A673 (cell line): ENCODE measurements around the gene RSPH6A. TPM values are rescaled to one million over a fixed set of nuclear protein-coding genes. Genes with fewer than 3 reads are reported as not detected.

Source experiments
- BruUV-seq: library from RNA; stranded (reverse); fragments of 400-500 nt; replicated peaks from 2 replicates; lab custom pipeline; 2021; lab: Mats Ljungman, UMichigan
- CTCF ChIA-PET: fragments of 300-600 bp; sonication (Branson Sonifier 250); formaldehyde crosslinking; loops from one replicate; lab custom pipeline; 2022; ENCODE audit warnings: antibody characterized with exemption; lab: Charles Lee
- POLR2A ChIA-PET: fragments of 300-600 bp; sonication (Branson Sonifier 250); formaldehyde crosslinking; loops from one replicate; lab custom pipeline; 2022; ENCODE audit warnings: antibody characterized with exemption; ENCODE audit not compliant: low non-redundant PET; lab: Charles Lee
- DNase-seq: peaks from one replicate; pipeline ENCODE4 v3.0.0-alpha.2; 2015; ENCODE audit warnings: low spot score
- H3K27ac ChIP-seq: fragments of 200-600 bp; sonication (generic); 2 replicates; pipeline ENCODE4 v1.5.1; 2016; ENCODE audit warnings: mixed run types, low read depth, mild to moderate bottlenecking, mixed read lengths, antibody characterized with exemption, low read length; ENCODE audit not compliant: poor library complexity, severe bottlenecking
- H3K27me3 ChIP-seq: fragments of 200-600 bp; sonication (generic); replicated peaks from 2 replicates; pipeline ENCODE4 v1.6.1; 2017; ENCODE audit warnings: mixed run types, low read depth, mild to moderate bottlenecking, mixed read lengths, antibody characterized with exemption, low read length; ENCODE audit not compliant: insufficient read depth, poor library complexity
- H3K36me3 ChIP-seq: fragments of 200-600 bp; sonication (generic); 2 replicates; pipeline ENCODE4 v1.6.1; 2016; ENCODE audit warnings: mixed run types, mild to moderate bottlenecking, mixed read lengths, antibody characterized with exemption, low read length; ENCODE audit not compliant: insufficient read depth, poor library complexity, severe bottlenecking
- H3K4me1 ChIP-seq: fragments of 200-600 bp; sonication (generic); 2 replicates; pipeline ENCODE4 v1.6.1; 2017; ENCODE audit warnings: mixed run types, mild to moderate bottlenecking, mixed read lengths, antibody characterized with exemption, low read length; ENCODE audit not compliant: insufficient read depth, poor library complexity, severe bottlenecking
- H3K4me3 ChIP-seq: fragments of 200-600 bp; sonication (generic); 2 replicates; pipeline ENCODE4 v1.5.1; 2016; ENCODE audit warnings: low read depth, mixed run types, mild to moderate bottlenecking, mixed read lengths, low read length; ENCODE audit not compliant: poor library complexity, severe bottlenecking
- H3K9me3 ChIP-seq: fragments of 200-600 bp; sonication (generic); 2 replicates; pipeline ENCODE4 v1.6.1; 2016; ENCODE audit warnings: mixed run types, low read depth, mild to moderate bottlenecking, mixed read lengths, antibody characterized with exemption, low read length; ENCODE audit not compliant: poor library complexity, severe bottlenecking
- EZH2 ChIP-seq: fragments of 200-600 bp; sonication (generic); IDR thresholded peaks from 2 replicates; pipeline ENCODE4 v1.6.1; 2017; ENCODE audit warnings: borderline replicate concordance, low read depth, mild to moderate bottlenecking, mixed read lengths, antibody characterized with exemption, low read length; ENCODE audit not compliant: poor library complexity, severe bottlenecking
- intact Hi-C: fragments of 100-400 bp; cut with micrococcal nuclease; formaldehyde crosslinking; loops from one replicate; pipeline ENCODE4 v1.10.0; 2022; ENCODE audit not compliant: unreplicated experiment
- total RNA-seq: library from RNA; stranded (reverse); gene quantifications from 2 replicates; pipeline ENCODE4 v1.2.3, GENCODE V29; 2021
- TF ChIP-seq, protein P1 (sequence below): fragments of 300-800, 200-600 bp; sonication (generic); conservative IDR thresholded peaks from 2 replicates; pipeline ENCODE4 v1.5.1; 2017; ENCODE audit warnings: low read depth, mild to moderate bottlenecking, antibody characterized with exemption, low read length, moderate library complexity, mixed read lengths

Gene RSPH6A
- total RNA-seq, 1 experiment from 2014 or later = 0.19 TPM

GRCh38 chr19:45819769-45820168 lies 4.7 kb upstream of the RSPH6A start:
- TF ChIP-seq, protein P1, sequence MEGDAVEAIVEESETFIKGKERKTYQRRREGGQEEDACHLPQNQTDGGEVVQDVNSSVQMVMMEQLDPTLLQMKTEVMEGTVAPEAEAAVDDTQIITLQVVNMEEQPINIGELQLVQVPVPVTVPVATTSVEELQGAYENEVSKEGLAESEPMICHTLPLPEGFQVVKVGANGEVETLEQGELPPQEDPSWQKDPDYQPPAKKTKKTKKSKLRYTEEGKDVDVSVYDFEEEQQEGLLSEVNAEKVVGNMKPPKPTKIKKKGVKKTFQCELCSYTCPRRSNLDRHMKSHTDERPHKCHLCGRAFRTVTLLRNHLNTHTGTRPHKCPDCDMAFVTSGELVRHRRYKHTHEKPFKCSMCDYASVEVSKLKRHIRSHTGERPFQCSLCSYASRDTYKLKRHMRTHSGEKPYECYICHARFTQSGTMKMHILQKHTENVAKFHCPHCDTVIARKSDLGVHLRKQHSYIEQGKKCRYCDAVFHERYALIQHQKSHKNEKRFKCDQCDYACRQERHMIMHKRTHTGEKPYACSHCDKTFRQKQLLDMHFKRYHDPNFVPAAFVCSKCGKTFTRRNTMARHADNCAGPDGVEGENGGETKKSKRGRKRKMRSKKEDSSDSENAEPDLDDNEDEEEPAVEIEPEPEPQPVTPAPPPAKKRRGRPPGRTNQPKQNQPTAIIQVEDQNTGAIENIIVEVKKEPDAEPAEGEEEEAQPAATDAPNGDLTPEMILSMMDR = no peak
- TF ChIP-seq EZH2 = no peak
- H3K4me3 ChIP-seq = no peak overlapping the region
- CTCF ChIA-PET = no interaction called here
- H3K4me1 ChIP-seq = no peaks in the 10 kb centered on the region
- H3K9me3 ChIP-seq = no peaks in the 10 kb centered on the region
- no peaks in the 10 kb centered on the region for H3K27me3 ChIP-seq
- H3K36me3 ChIP-seq = peaks cover 25% of the 10 kb centered on the region
- BruUV-seq = no TSS peak
- DNase-seq = no peak
- intact Hi-C loops = no loop called here
- H3K27ac ChIP-seq = no peak overlapping the region
- POLR2A ChIA-PET = no interaction called here

DNA sequence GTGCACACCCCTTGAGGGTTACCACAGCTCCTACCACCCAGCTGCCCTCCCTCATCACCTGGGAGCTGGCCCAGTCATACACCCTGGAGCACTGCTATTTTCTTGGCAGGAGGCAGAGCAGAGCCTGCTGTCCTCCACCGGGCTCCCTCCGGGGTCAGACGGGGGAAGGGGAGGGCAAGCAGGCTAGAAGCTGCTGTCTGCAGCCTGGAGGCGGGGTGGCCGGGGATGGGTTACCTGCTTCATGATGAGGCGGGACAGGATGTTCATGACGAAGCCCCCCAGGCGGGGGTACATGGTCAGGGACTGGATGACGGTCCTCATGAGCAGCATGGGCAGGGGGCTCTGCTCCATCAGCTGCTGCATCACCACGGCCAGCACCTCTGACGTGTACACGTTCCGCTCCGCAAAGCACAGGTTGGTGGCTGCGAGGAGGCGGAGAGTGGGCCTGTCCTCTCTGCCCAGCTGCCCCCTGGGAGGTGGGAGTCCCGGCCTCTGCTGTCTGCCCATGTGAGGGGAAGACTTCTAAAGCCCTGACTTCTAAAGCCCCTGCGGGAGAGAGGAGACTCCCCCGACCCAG lies 2.7 kb upstream of the RSPH6A start:
- H3K27me3 ChIP-seq = no peaks in the 10 kb centered on the region
- DNase-seq = no peak
- H3K4me1 ChIP-seq = no peaks in the 10 kb centered on the region
- intact Hi-C loops = no loop called here
- no peak overlapping the region for H3K4me3 ChIP-seq
- TF ChIP-seq, protein P1 = no peak
- no peak for TF ChIP-seq EZH2
- BruUV-seq = no TSS peak
- peaks cover 14% of the 10 kb centered on the region for H3K36me3 ChIP-seq
- ChIA-PET POLR2A (no interaction called here), CTCF (interaction anchor here (0.6 kb wide), 1 partner anchor 25 kb away, joined by 3 read pairs; the partner anchor contains the start of gene DMWD)
- no peak overlapping the region for H3K27ac ChIP-seq
- H3K9me3 ChIP-seq = no peaks in the 10 kb centered on the region

DNA sequence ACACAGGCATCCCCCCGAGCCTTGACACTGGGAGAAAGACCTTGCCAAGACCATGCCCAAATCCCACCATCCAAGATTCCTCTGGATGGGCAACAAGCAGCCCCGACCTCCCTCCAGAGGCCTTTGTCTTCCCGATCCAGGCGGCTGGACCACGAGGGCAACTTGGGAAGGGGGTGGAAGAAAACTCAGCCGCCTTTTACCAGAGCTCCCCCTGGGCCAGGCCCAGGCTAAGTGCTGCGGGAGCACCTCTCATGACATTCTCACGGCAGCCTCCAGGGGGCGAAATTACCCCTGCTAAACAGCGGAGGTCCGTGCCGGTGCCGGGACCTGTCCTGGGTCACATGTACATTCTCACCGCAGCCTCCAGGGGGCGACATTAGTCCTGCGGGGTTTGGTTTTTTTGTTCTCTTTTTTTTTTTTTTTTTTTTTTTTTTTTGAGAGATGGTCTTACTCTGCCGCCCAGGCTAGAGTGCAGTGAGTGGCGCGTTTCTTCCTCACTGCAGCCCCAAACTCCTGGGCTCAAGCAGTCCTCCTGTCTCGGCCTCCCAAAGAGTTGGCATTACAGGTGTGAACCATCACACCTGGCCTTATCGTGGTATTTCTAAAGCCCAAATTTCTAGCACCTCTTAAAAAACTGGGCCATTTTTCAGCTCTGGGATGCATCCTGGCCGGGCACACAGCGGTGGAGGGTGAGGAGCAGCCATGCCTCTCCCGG lies 2.1 kb upstream of the RSPH6A start:
- Histone ChIP-seq H3K27me3 (no peaks in the 10 kb centered on the region), H3K27ac (no peak overlapping the region), H3K4me1 (no peaks in the 10 kb centered on the region), H3K4me3 (no peak overlapping the region), H3K9me3 (no peaks in the 10 kb centered on the region), H3K36me3 (peaks cover 11% of the 10 kb centered on the region)
- ChIA-PET POLR2A (no interaction called here), CTCF (interaction anchor here (0.6 to 1.1 kb wide), 18 partner anchors 10 to 1034 kb away, joined by 3 to 17 read pairs (median 8); partner anchors contain the start of genes DMWD and SYMPK)
- DNase-seq = peak; percentile 96
- BruUV-seq = no TSS peak
- no peak for TF ChIP-seq EZH2
- TF ChIP-seq, protein P1 = peak; percentile 99
- intact Hi-C loops = no loop called here
